ENCODE measurements around the gene RITA1. TPM values are rescaled to one million over a fixed set of nuclear protein-coding genes. Genes with fewer than 3 reads are reported as not detected.
A peak's percentile ranks its signal among the peaks of the same experiment; 100 is the strongest.

RITA1 gene
- polyA plus RNA-seq, 10 donors: 6.9 to 11.0 (median 9.1) TPM

- DNase-seq: peak in 1 of 3 donors; percentile 60
Observed at GRCh38 chr12:113228394-113229028, 43.0 kb downstream of the RITA1 start.

- DNase-seq: no peak
Observed at GRCh38 chr12:113230315-113231234, 45.1 kb downstream of the RITA1 start.

- DNase-seq: no peak
Observed at GRCh38 chr12:113231235-113232088, 45.9 kb downstream of the RITA1 start.

- DNase-seq: no peak
Observed at GRCh38 chr12:113232089-113232839, 46.7 kb downstream of the RITA1 start.

GRCh38 chr12:113232840-113233585 lies 47.5 kb downstream of the RITA1 start:
- peak; percentile 56 to 76 (median 65) for DNase-seq

GRCh38 chr12:113233967-113234366 lies 48.4 kb downstream of the RITA1 start:
- DNase-seq: no peak

GRCh38 chr12:113234483-113234882 lies 49.0 kb downstream of the RITA1 start:
- no peak for DNase-seq

GRCh38 chr12:113235976-113236375 lies 50.5 kb downstream of the RITA1 start:
- no peak for DNase-seq

GRCh38 chr12:113236539-113237399 lies 51.2 kb downstream of the RITA1 start:
- no peak for DNase-seq

- no peak for DNase-seq
Observed at GRCh38 chr12:113237748-113238147, 52.2 kb downstream of the RITA1 start.

GRCh38 chr12:113238309-113238708 lies 52.8 kb downstream of the RITA1 start:
- DNase-seq: no peak

- no peak for DNase-seq
Observed at GRCh38 chr12:113239288-113239771, 53.8 kb downstream of the RITA1 start.

- peak in 1 of 3 donors; percentile 78 for DNase-seq
Observed at GRCh38 chr12:113239811-113240331, 54.4 kb downstream of the RITA1 start.

GRCh38 chr12:113240395-113240794 lies 54.9 kb downstream of the RITA1 start:
- DNase-seq: no peak

- DNase-seq: peak in 2 of 3 donors; percentile 63 to 87
Observed at GRCh38 chr12:113241191-113242025, 55.9 kb downstream of the RITA1 start.

All from muscle of back (tissue), 11 donors.